Sigmoid colon (tissue), 7 donors: ENCODE measurements around the gene SZT2. TPM values are rescaled to one million over a fixed set of nuclear protein-coding genes. Genes with fewer than 3 reads are reported as not detected.

Source experiments
- DNase-seq: peaks from one replicate; pipeline ENCODE4 v3.0.0-alpha.2; 2019
- H3K27ac ChIP-seq, 4 donors: fragments of 200-600 bp; sonication (generic); one replicate each; pipeline ENCODE4 v1.5.1; 2016 to 2019; ENCODE audit warnings: mild to moderate bottlenecking in 1 of 4
- H3K27me3 ChIP-seq, 3 donors: fragments of 200-600 bp; sonication (generic); one replicate each; pipeline ENCODE4 v1.5.1; 2019; ENCODE audit warnings: mild to moderate bottlenecking in 1 of 3
- H3K36me3 ChIP-seq, 4 donors: fragments of 200-600 bp; sonication (generic); one replicate each; pipeline ENCODE4 v1.5.1; 2016 to 2019
- H3K4me1 ChIP-seq, 4 donors: fragments of 200-600 bp; sonication (generic); one replicate each; pipeline ENCODE4 v1.5.1; 2017 to 2019
- H3K4me3 ChIP-seq, 4 donors: fragments of 200-600 bp; sonication (generic); one replicate each; pipeline ENCODE4 v1.5.1; 2017 to 2019; ENCODE audit warnings: mild to moderate bottlenecking in 2 of 4, moderate library complexity in 1 of 4
- H3K9me3 ChIP-seq, 4 donors: fragments of 200-600 bp in 3 of 4; sonication (generic) in 3 of 4; one replicate each; pipeline versions ENCODE4 v1.5.1 to v1.6.1; 2013 to 2019
- EP300 ChIP-seq, 4 donors: sonication (generic); formaldehyde crosslinking; IDR thresholded peaks; one replicate each; pipeline ENCODE4 v1.6.1; 2017; ENCODE audit warnings: antibody characterized with exemption in 4 of 4
- POLR2A ChIP-seq, 2 donors: fragments of 450-650 bp; IDR thresholded peaks; one replicate each; pipeline ENCODE4 v1.6.1; 2016; ENCODE audit warnings: antibody characterized with exemption in 2 of 2, mild to moderate bottlenecking in 2 of 2, moderate library complexity in 2 of 2
- POLR2AphosphoS5 ChIP-seq, 4 donors: sonication (generic); formaldehyde crosslinking; IDR thresholded peaks; one replicate each; pipeline ENCODE4 v1.6.1; 2017; ENCODE audit warnings: antibody characterized with exemption in 4 of 4
- WGBS, 2 donors: extraction: QIAGEN DNeasy Blood & Tissue Kit; methylation state at CpG; one replicate each; pipeline ENCODE4 v1.1.7; 2013; 5-methylcytosine and 5-hydroxymethylcytosine counted together
- intact Hi-C: fragments of 100-400 bp; cut with DNase I; formaldehyde crosslinking; loops from one replicate; pipeline ENCODE4 v1.15.1; 2023
- polyA plus RNA-seq, 3 donors: library from polyadenylated mRNA; stranded (reverse); fragments of 200-250 nt; gene quantifications; one replicate each; pipeline ENCODE4 v1.2.3, GENCODE V29; 2013
- total RNA-seq, 4 donors: library from RNA; depleted of rRNA; stranded (reverse); fragments of >200 nt; gene quantifications; one replicate each; pipeline ENCODE4 v1.1.0, GENCODE V29; 2016
- TF ChIP-seq, protein P1 (sequence below), 4 experiments: fragments of 450-650 bp in 3 of 4; fragments of 200-600 bp in 1 of 4; IDR thresholded peaks; one replicate each; pipeline ENCODE4 v1.5.1; 2016 to 2019; ENCODE audit warnings: antibody characterized with exemption in 4 of 4, mild to moderate bottlenecking in 3 of 4, moderate library complexity in 2 of 4
- donor health status: healthy with polysubstance abuse.
- donor health status: Bipolar disorder and iron deficiency.
- donor health status: healthy.

SZT2 gene
- total and polyA plus RNA-seq, 7 donors, result 4.6 to 47.4 (median 19.3) TPM

DNA sequence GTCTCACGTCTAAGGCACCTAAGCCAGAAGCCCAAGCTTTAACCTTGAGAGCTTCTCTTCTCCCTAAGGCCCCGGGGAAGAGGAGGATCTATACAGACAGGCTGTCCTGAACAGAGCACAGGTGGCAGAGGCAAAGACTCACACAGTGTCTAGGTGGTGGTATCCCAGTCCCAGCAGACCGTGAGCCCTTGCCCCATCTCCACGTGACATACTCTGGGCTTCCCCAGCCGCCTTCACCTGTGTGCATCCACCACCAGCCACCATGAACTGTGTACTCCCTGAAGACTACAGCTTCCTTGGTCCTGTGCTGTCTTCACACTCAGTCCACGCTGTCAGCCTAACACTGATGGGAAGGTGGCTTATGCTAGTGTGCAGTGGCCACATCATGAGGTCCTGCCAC lies 31.7 kb downstream of the SZT2 start:
- 96 to 97% methylated on average over 6 of the region's 6 CpGs for WGBS, 2 donors

DNA sequence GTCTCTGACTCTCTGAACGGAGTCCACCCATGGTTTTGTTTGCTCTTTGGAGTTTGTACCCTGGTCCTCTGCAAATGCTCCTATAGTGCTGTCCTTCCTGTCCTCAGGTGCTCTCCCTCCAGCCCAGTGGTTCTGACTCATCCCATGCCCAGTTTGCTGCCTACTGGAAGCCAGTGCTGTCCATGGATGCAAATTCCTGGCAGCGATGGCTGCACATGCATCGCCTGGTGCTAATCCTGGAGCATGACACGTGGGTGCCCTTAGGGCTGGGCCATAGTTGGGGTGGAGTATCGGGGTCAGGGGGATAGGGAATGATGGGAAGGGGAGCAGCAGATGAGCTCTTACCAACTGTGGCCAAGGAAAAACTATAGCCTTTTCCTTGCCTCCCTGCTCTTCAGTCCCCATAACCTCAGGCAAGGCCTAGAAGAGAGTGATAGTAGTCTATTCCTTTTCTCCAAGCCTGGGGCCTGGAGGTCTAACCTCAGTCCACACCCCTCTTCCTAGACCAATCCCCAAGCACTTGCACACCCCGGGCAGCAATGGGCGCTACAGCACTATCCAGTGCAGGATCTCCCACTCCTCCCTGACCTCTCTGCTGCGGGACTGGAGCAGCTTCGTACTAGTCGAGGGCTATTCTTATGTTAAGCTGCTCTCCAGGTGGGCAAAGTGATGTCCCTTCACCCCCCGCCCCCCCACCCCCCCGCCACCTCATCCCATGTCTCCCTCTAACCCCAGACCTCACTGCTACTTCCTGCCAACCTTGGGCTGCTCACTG lies 32.5 kb downstream of the SZT2 start:
- DNase-seq, result no peak
- H3K4me3 ChIP-seq, result no peak overlapping the region
- TF ChIP-seq, protein P1, sequence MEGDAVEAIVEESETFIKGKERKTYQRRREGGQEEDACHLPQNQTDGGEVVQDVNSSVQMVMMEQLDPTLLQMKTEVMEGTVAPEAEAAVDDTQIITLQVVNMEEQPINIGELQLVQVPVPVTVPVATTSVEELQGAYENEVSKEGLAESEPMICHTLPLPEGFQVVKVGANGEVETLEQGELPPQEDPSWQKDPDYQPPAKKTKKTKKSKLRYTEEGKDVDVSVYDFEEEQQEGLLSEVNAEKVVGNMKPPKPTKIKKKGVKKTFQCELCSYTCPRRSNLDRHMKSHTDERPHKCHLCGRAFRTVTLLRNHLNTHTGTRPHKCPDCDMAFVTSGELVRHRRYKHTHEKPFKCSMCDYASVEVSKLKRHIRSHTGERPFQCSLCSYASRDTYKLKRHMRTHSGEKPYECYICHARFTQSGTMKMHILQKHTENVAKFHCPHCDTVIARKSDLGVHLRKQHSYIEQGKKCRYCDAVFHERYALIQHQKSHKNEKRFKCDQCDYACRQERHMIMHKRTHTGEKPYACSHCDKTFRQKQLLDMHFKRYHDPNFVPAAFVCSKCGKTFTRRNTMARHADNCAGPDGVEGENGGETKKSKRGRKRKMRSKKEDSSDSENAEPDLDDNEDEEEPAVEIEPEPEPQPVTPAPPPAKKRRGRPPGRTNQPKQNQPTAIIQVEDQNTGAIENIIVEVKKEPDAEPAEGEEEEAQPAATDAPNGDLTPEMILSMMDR (IDR thresholded peaks at IDR 0.05), result no peak
- TF ChIP-seq POLR2A (IDR thresholded peaks at IDR 0.05) (no peak), EP300 (IDR thresholded peaks at IDR 0.05) (no peak), POLR2AphosphoS5 (IDR thresholded peaks at IDR 0.05) (no peak)
- intact Hi-C loops, result no loop called here
- no peaks in the 10 kb centered on the region for H3K9me3 ChIP-seq
- H3K4me1 ChIP-seq, result no peaks in the 10 kb centered on the region
- H3K27me3 ChIP-seq, result no peaks in the 10 kb centered on the region
- peaks cover 71 to 95% (median 91%) of the 10 kb centered on the region in 4 donors for H3K36me3 ChIP-seq
- WGBS, 2 donors, result 96 to 98% methylated on average over 12 of the region's 12 CpGs
- no peak overlapping the region for H3K27ac ChIP-seq

More for the DNA sequence above, 31.7 kb downstream of the SZT2 start:
- Histone ChIP-seq H3K4me3 (no peak overlapping the region), H3K27me3 (no peaks in the 10 kb centered on the region), H3K27ac (no peak overlapping the region), H3K4me1 (no peaks in the 10 kb centered on the region), H3K9me3 (no peaks in the 10 kb centered on the region), H3K36me3 (peaks cover 63 to 95% (median 91%) of the 10 kb centered on the region in 4 donors)
- TF ChIP-seq POLR2A (IDR thresholded peaks at IDR 0.05), result no peak
- no peak for TF ChIP-seq EP300 (IDR thresholded peaks at IDR 0.05)
- TF ChIP-seq POLR2AphosphoS5 (IDR thresholded peaks at IDR 0.05), result no peak
- TF ChIP-seq, protein P1 (IDR thresholded peaks at IDR 0.05), result no peak
- DNase-seq, result no peak
- intact Hi-C loops, result no loop called here

DNA sequence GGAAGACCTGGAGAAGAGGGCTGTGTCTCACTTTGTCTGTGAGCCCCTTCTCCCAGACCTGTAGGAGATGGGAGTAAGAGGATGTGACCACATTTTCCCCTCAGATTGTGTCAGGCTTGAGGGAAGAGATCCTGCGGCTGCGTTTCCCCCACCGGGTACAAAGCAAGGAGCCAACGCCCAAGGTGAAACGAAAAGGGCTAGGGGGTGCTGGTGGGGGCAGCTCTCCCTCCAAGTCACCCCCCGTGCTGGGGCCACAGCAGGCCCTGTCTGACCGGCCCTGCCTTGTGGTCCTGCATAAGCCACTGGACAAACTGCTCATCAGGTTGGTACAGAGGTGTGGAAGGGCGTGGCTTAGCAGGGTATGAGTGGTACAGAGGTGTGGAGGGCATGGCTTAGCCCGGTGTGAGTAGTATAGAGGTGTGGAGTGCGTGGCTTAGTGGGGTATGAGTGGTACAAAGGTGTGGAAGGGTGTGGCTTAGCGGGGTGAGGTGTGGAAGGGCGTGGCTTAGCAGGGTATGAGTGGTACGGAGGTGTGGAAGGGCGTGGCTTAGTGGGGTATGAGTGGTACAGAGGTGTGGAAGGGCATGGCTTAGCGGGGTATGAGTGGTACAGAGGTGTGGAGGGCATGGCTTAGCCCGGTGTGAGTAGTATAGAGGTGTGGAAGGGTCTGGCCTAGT lies 33.4 kb downstream of the SZT2 start:
- H3K4me1 ChIP-seq, result no peaks in the 10 kb centered on the region
- no peaks in the 10 kb centered on the region for H3K27me3 ChIP-seq
- H3K36me3 ChIP-seq, result peaks cover 79 to 98% (median 93%) of the 10 kb centered on the region in 4 donors
- TF ChIP-seq POLR2A (IDR thresholded peaks at IDR 0.05) (no peak), EP300 (IDR thresholded peaks at IDR 0.05) (no peak), POLR2AphosphoS5 (IDR thresholded peaks at IDR 0.05) (no peak)
- TF ChIP-seq, protein P1 (IDR thresholded peaks at IDR 0.05), result no peak
- 85 to 96% methylated on average over 16 of the region's 16 CpGs for WGBS, 2 donors
- no peaks in the 10 kb centered on the region for H3K9me3 ChIP-seq
- H3K4me3 ChIP-seq, result no peak overlapping the region
- H3K27ac ChIP-seq, result no peak overlapping the region
- DNase-seq, result no peak
- intact Hi-C loops, result no loop called here

DNA sequence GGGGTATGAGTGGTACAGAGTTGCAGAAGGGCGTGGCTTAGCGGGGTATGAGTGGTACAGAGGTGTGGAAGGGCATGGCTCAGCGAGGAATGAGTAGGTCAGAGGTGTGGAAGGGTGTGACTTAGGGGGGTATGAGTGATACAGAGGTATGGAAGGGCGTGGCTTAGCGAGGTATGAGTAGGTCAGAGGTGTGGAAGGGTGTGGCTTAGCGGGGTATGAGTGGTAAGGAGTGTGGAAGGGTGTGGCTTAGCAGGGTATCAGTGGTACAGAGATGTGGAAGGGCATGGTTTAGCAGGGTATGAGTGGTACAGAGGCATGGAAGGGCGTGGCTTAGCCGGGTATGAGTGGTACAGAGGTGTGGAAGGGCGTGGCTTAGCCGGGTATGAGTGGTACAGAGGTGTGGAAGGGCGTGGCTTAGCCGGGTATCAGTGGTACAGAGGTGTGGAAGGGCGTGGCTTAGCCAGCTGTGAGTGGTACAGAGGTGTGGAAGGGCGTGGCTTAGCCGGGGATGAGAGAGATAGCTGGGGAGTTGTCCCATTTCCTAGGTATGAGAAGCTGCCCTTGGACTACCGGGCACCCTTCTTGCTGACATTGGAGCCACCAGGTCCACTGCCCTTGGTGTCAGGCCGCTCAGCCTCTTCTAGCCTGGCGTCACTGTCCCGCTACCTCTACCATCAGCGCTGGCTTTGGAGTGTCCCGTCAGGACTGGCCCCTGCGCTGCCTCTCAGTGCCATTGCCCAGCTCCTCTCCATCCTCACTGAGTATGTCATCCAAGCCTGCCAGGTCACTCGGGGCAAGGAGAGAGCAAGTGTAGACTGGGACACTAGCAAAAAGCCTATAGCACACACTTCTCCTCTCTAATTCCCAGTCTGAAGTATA lies 34.2 kb downstream of the SZT2 start:
- no peaks in the 10 kb centered on the region for H3K4me1 ChIP-seq
- no peak for DNase-seq

More for the DNA sequence above, 34.2 kb downstream of the SZT2 start:
- no peaks in the 10 kb centered on the region for H3K9me3 ChIP-seq
- no peaks in the 10 kb centered on the region for H3K27me3 ChIP-seq
- H3K36me3 ChIP-seq, result peaks cover 73 to 97% (median 92%) of the 10 kb centered on the region in 4 donors
- H3K4me3 ChIP-seq, result no peak overlapping the region
- WGBS, 2 donors, result 65 to 88% methylated on average over 23 of the region's 23 CpGs
- intact Hi-C loops, result no loop called here
- H3K27ac ChIP-seq, result no peak overlapping the region
- no peak for TF ChIP-seq POLR2AphosphoS5 (IDR thresholded peaks at IDR 0.05)
- TF ChIP-seq EP300 (IDR thresholded peaks at IDR 0.05), result no peak
- TF ChIP-seq, protein P1 (IDR thresholded peaks at IDR 0.05), result no peak
- no peak for TF ChIP-seq POLR2A (IDR thresholded peaks at IDR 0.05)
